H1 (cell line): ENCODE results near the gene HACL1. TPM values are rescaled to one million over a fixed set of nuclear protein-coding genes. Genes with fewer than 3 reads are reported as not detected.

Experiments
- CTCF ChIA-PET: fragments of 300-600 bp; sonication (Branson Sonifier 250); formaldehyde crosslinking; loops from one replicate; lab custom pipeline; 2021; ENCODE audit not compliant: partially characterized antibody; lab: Charles Lee
- POLR2A ChIA-PET: fragments of 300-600 bp; sonication (Branson Sonifier 250); formaldehyde crosslinking; loops from one replicate; lab custom pipeline; 2021; ENCODE audit warnings: inconsistent platforms; ENCODE audit not compliant: partially characterized antibody; lab: Charles Lee
- DNase-seq, 2 experiments: peaks; one replicate each; pipeline versions ENCODE4 v3.0.0 to v3.0.0-alpha.2; 2010 to 2022; ENCODE audit warnings: low spot score in 2 of 2, low read depth in 1 of 2, mixed read lengths in 1 of 2
- FAIRE-seq: peaks from 2 replicates; lab custom pipeline; 2011; peaks lifted over from hg19 to GRCh38; lab: Jason Lieb, UNC
- H2AFZ ChIP-seq: 2 replicates; pipeline ENCODE4 v1.8.1; 2012; ENCODE audit warnings: low read length, inconsistent platforms
- H2AK5ac ChIP-seq: 2 replicates; pipeline ENCODE4 v1.6.1; 2013; ENCODE audit warnings: low read depth, low read length
- H2BK120ac ChIP-seq: replicated peaks from 2 replicates; pipeline ENCODE3; 2013; ENCODE audit warnings: low read depth, low read length, inconsistent platforms
- H2BK12ac ChIP-seq: 2 replicates; pipeline ENCODE4 v1.6.1; 2013; ENCODE audit warnings: low read depth, low read length
- H2BK15ac ChIP-seq: 2 replicates; pipeline ENCODE4 v1.6.1; 2013; ENCODE audit warnings: low read length
- H2BK20ac ChIP-seq: 2 replicates; pipeline ENCODE4 v1.6.1; 2013; ENCODE audit warnings: low read length
- H2BK5ac ChIP-seq: 2 replicates; pipeline ENCODE4 v1.6.1; 2013; ENCODE audit warnings: low read depth, low read length
- H3K14ac ChIP-seq: 2 replicates; pipeline ENCODE4 v1.6.1; 2013; ENCODE audit warnings: inconsistent platforms; ENCODE audit not compliant: insufficient read length
- H3K18ac ChIP-seq: 2 replicates; pipeline ENCODE4 v1.6.1; 2013; ENCODE audit warnings: low read length; ENCODE audit errors: extremely low read depth
- H3K23ac ChIP-seq: 2 replicates; pipeline ENCODE4 v1.6.1; 2013; ENCODE audit warnings: inconsistent platforms; ENCODE audit not compliant: insufficient read length
- H3K23me2 ChIP-seq: 2 replicates; pipeline ENCODE4 v1.6.1; 2013; ENCODE audit warnings: low read depth, low read length
- H3K27ac ChIP-seq: 2 replicates; pipeline ENCODE4 v1.6.1; 2011; ENCODE audit warnings: low read depth, low read length, inconsistent platforms
- H3K27me3 ChIP-seq, 4 experiments: replicated peaks in 1 of 4; 1 replicate in 1 of 4; 2 replicates in 3 of 4; pipeline versions ENCODE4 v1.6.1 to v1.8.1; 2011 to 2013; ENCODE audit warnings: low read length in 3 of 4, mild to moderate bottlenecking in 3 of 4, inconsistent platforms in 2 of 4, mixed read lengths in 2 of 4, moderate library complexity in 1 of 4; ENCODE audit not compliant: control insufficient read depth in 3 of 4, insufficient read depth in 3 of 4; ENCODE audit errors: extremely low read depth in 1 of 4
- H3K36me3 ChIP-seq, 4 experiments: 2 replicates each; pipeline versions ENCODE4 v1.6.1 to v1.8.1; 2011 to 2013; ENCODE audit warnings: mild to moderate bottlenecking in 4 of 4, low read length in 3 of 4, moderate library complexity in 2 of 4, control low read depth in 1 of 4, inconsistent platforms in 1 of 4; ENCODE audit not compliant: insufficient read depth in 4 of 4, control insufficient read depth in 2 of 4
- H3K4ac ChIP-seq: replicated peaks from 2 replicates; pipeline ENCODE3; 2013; ENCODE audit warnings: low read length, low read depth, mixed read lengths, inconsistent platforms; ENCODE audit not compliant: insufficient read length
- H3K4me1 ChIP-seq, 4 experiments: replicated peaks in 1 of 4; 1 replicate in 1 of 4; 2 replicates in 3 of 4; pipeline versions ENCODE4 v1.6.1 to v1.8.1; 2011 to 2013; ENCODE audit warnings: low read length in 3 of 4, inconsistent platforms in 2 of 4, mixed read lengths in 1 of 4; ENCODE audit not compliant: insufficient read depth in 4 of 4, control insufficient read depth in 3 of 4
- H3K4me2 ChIP-seq, 2 experiments: 2 replicates each; pipeline versions ENCODE4 v1.6.1 to v1.8.1; 2011 to 2013; ENCODE audit warnings: low read depth in 2 of 2, low read length in 2 of 2, control low read depth in 1 of 2, inconsistent platforms in 1 of 2, mild to moderate bottlenecking in 1 of 2; ENCODE audit not compliant: insufficient read depth in 1 of 2
- H3K4me3 ChIP-seq, 4 experiments: fragments of 200-600, 300-600 bp in 1 of 4; sonication (generic), shearing (Covaris generic), sonication (Bioruptor Twin) in 1 of 4; 2 replicates each; pipeline versions ENCODE4 v1.5.1 to v1.8.1; 2011 to 2016; ENCODE audit warnings: low read length in 4 of 4, low read depth in 3 of 4, control low read depth in 2 of 4, inconsistent platforms in 2 of 4, mild to moderate bottlenecking in 2 of 4, mixed read lengths in 1 of 4, moderate library complexity in 1 of 4; ENCODE audit not compliant: insufficient read depth in 2 of 4; ENCODE audit errors: extremely low read depth in 1 of 4
- H3K56ac ChIP-seq: replicated peaks from 2 replicates; pipeline ENCODE3; 2013; ENCODE audit warnings: low read depth, mild to moderate bottlenecking, mixed read lengths, low read length, inconsistent platforms; ENCODE audit not compliant: insufficient read length
- H3K79me1 ChIP-seq: 2 replicates; pipeline ENCODE4 v1.6.1; 2013; ENCODE audit warnings: low read depth, low read length, control low read depth
- H3K79me2 ChIP-seq, 2 experiments: 2 replicates each; pipeline versions ENCODE4 v1.6.1 to v1.8.1; 2012 to 2013; ENCODE audit warnings: low read length in 2 of 2, mild to moderate bottlenecking in 2 of 2, inconsistent platforms in 1 of 2; ENCODE audit not compliant: insufficient read depth in 2 of 2, control insufficient read depth in 1 of 2
- H3K9ac ChIP-seq, 4 experiments: replicated peaks in 1 of 4; 1 replicate in 1 of 4; 2 replicates in 3 of 4; pipeline versions ENCODE4 v1.6.1 to v1.8.1; 2011 to 2013; ENCODE audit warnings: low read depth in 3 of 4, low read length in 3 of 4, control low read depth in 2 of 4, mild to moderate bottlenecking in 2 of 4, moderate library complexity in 2 of 4, inconsistent platforms in 1 of 4; ENCODE audit errors: extremely low read depth in 1 of 4
- H3K9me3 ChIP-seq, 2 experiments: 2 replicates each; pipeline versions ENCODE4 v1.6.1 to v1.8.1; 2012 to 2013; ENCODE audit warnings: mild to moderate bottlenecking in 2 of 2, moderate library complexity in 2 of 2, control low read depth in 1 of 2, inconsistent platforms in 1 of 2, low read depth in 1 of 2, low read length in 1 of 2, mixed read lengths in 1 of 2; ENCODE audit not compliant: insufficient read depth in 2 of 2
- H4K20me1 ChIP-seq, 2 experiments: replicated peaks in 1 of 2; 2 replicates each; pipeline versions ENCODE3 to v1.8.1; 2011 to 2013; ENCODE audit warnings: inconsistent platforms in 2 of 2, low read length in 2 of 2, mild to moderate bottlenecking in 1 of 2; ENCODE audit not compliant: insufficient read depth in 2 of 2, control insufficient read depth in 1 of 2
- H4K5ac ChIP-seq: 2 replicates; pipeline ENCODE4 v1.6.1; 2013; ENCODE audit warnings: low read length, low read depth, mixed read lengths, inconsistent platforms; ENCODE audit not compliant: insufficient read length
- H4K8ac ChIP-seq: 2 replicates; pipeline ENCODE4 v1.8.0; 2013; ENCODE audit warnings: mild to moderate bottlenecking, moderate library complexity, low read length, inconsistent platforms; ENCODE audit not compliant: insufficient read depth; ENCODE audit errors: extremely low read depth
- H4K91ac ChIP-seq: replicated peaks from 2 replicates; pipeline ENCODE3; 2013; ENCODE audit warnings: low read length, mixed read lengths, inconsistent platforms; ENCODE audit not compliant: insufficient read length
- EP300 ChIP-seq, 2 experiments: IDR thresholded peaks; 1 replicate in 1 of 2; 2 replicates in 1 of 2; pipeline ENCODE4 v1.6.1; 2011 to 2012; ENCODE audit warnings: low read depth in 2 of 2, low read length in 2 of 2, mild to moderate bottlenecking in 2 of 2, borderline replicate concordance in 1 of 2, inconsistent platforms in 1 of 2, moderate library complexity in 1 of 2
- FOSL1 ChIP-seq: IDR thresholded peaks from 2 replicates; pipeline ENCODE4 v1.6.1; 2011; ENCODE audit warnings: mild to moderate bottlenecking, low read depth, low read length, moderate library complexity; ENCODE audit not compliant: insufficient read depth
- KDM1A ChIP-seq: fragments of 200-600, 300-600 bp; sonication (generic); IDR thresholded peaks from 2 replicates; pipeline ENCODE4 v1.7.1; 2016; ENCODE audit warnings: mild to moderate bottlenecking, low read length, borderline replicate concordance
- KDM4A ChIP-seq: IDR thresholded peaks from one replicate; pipeline ENCODE4 v1.7.1; 2012; ENCODE audit warnings: low read depth, mild to moderate bottlenecking, moderate library complexity, low read length, inconsistent platforms; ENCODE audit not compliant: severe bottlenecking
- KDM5A ChIP-seq: fragments of 200-600 bp; IDR thresholded peaks from 2 replicates; pipeline ENCODE4 v1.7.1; 2012; ENCODE audit warnings: mild to moderate bottlenecking, low read length, inconsistent platforms, mixed read lengths
- SP4 ChIP-seq: IDR thresholded peaks from 2 replicates; pipeline ENCODE4 v1.6.1; 2012; ENCODE audit warnings: low read length, inconsistent platforms
- SUZ12 ChIP-seq: fragments of 200-600 bp; sonication (generic); IDR thresholded peaks from 2 replicates; pipeline ENCODE4 v1.6.1; 2012; ENCODE audit warnings: mild to moderate bottlenecking, inconsistent platforms, low read length, moderate library complexity, mixed read lengths
- WGBS, 2 experiments: shearing (Covaris generic) in 1 of 2; methylation state at CpG; one replicate each; pipeline versions ENCODE4 v1.1.6 to v1.1.7; 2013 to 2015; ENCODE audit warnings: low lambda C conversion rate in 2 of 2, mixed read lengths in 2 of 2, inconsistent platforms in 1 of 2, low coverage in 1 of 2, missing lambda C conversion rate in 1 of 2; ENCODE audit not compliant: insufficient replicate concordance in 2 of 2, insufficient coverage in 1 of 2, insufficient read length in 1 of 2; ENCODE audit errors: extremely low coverage in 1 of 2, missing lambda C conversion rate in 1 of 2; 5-methylcytosine and 5-hydroxymethylcytosine counted together
- polyA plus RNA-seq, 7 experiments: library from polyadenylated mRNA; depleted of rRNA in 3 of 7; stranded (reverse) in 5 of 7; unstranded in 2 of 7; fragments of >200 nt in 5 of 7; fragments of 200-250 nt in 2 of 7; gene quantifications; 1 replicate in 5 of 7; 2 replicates in 1 of 7; 4 replicates in 1 of 7; pipeline versions ENCODE4 v1.2.1 to v1.2.3, GENCODE V29; 2011 to 2013; ENCODE audit warnings: missing spikeins in 2 of 7, mixed read lengths in 2 of 7
- total RNA-seq: library from RNA; stranded (reverse); fragmentation: NEBNext Ultra II Directional; extraction: Animal tissue kit (Norgen Biotek cat#: 25700); gene quantifications from 2 replicates; pipeline ENCODE4 v1.2.1, GENCODE V29; 2021
- TF ChIP-seq, protein P1 (sequence below): IDR thresholded peaks from 2 replicates; pipeline ENCODE4 v1.6.1; 2012; ENCODE audit warnings: inconsistent platforms

HACL1 gene
- total and polyA plus RNA-seq, 2 of the 8 experiments (the other 6 are each of a cell fraction or from before 2014, with no cell fraction given) = 38.2 to 46.0 TPM

DNA sequence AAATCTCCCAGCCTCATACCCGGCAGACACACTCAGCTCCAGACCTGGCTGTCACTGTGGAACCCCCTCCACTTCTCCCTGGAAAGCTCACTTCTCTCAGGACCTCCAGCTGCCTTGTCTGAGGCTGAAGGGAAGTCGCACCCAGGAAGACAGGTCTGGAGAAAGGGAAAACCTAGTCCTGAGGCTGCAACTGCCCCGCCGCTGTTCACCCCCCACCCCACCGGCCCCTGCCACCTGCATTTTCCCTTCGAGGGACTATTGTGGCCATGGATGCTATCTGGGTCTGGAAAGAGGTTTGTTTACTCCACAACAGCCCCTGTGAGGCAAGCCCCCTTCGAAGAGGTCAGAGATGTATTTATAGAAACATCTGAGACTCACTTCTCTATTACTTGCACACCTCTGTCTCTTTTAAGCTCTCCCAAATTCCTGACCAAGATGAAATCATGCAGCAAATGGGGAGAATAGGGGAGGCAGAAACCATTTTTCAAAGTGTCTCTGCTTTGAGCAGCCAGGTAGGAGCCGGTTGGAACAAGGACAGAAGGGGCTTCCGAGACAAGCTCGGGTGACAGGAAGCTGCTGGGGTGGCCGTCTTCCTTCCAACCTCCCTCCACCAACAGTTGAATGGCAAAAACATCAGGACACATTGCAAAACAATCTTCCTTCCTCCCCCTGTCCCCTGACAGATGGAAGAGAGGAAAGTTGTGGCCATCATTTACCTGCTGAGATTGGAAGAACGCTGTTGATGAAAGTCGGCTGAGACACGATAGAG lies 80.4 kb downstream of the HACL1 start:
- Histone ChIP-seq H4K8ac (no peak overlapping the region), H3K79me1 (no peaks in the 10 kb centered on the region), H3K27ac (no peak overlapping the region), H2BK12ac (no peak overlapping the region), H3K9ac (no peak overlapping the region), H4K91ac (no peak overlapping the region), H2BK120ac (no peak overlapping the region), H2BK20ac (no peak overlapping the region), H3K23me2 (no peaks in the 10 kb centered on the region; the same call in 1 of the 2 replicates), H3K9me3 (no peaks in the 10 kb centered on the region), H3K23ac (no peak overlapping the region), H4K5ac (no peak overlapping the region), H2BK5ac (no peak overlapping the region), H3K56ac (no peak overlapping the region), H3K36me3 (no peaks in the 10 kb centered on the region), H3K4me1 (peaks cover 2 to 12% (median 8%) of the 10 kb centered on the region in 4 experiments; a peak in 6 of 7 replicates), H3K79me2 (no peaks in the 10 kb centered on the region), H3K27me3 (peaks cover 2 to 17% (median 9%) of the 10 kb centered on the region in 4 experiments), H3K4me3 (no peak overlapping the region), H3K18ac (no peak overlapping the region), H4K20me1 (no peaks in the 10 kb centered on the region), H3K14ac (no peak overlapping the region), H3K4ac (no peak overlapping the region), H2BK15ac (no peak overlapping the region), H2AFZ (peak overlapping the region; percentile 82), H2AK5ac (no peak overlapping the region), H3K4me2 (peak overlapping the region; percentile 10 to 58; a peak in 3 of 4 replicates)
- TF ChIP-seq, protein P1, sequence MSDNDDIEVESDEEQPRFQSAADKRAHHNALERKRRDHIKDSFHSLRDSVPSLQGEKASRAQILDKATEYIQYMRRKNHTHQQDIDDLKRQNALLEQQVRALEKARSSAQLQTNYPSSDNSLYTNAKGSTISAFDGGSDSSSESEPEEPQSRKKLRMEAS = no peak
- TF ChIP-seq SUZ12 = no peak
- no peak for TF ChIP-seq SP4
- no peak for TF ChIP-seq FOSL1
- no peak for TF ChIP-seq KDM4A
- TF ChIP-seq EP300 (IDR thresholded peaks at IDR 0.05; ENCODE audit: borderline replicate concordance in 1 of 2, low read depth in 2 of 2, low read length in 2 of 2) = no peak
- TF ChIP-seq KDM1A = no peak
- TF ChIP-seq KDM5A = no peak
- POLR2A ChIA-PET = no interaction called here
- CTCF ChIA-PET = interaction anchor here (0.7 to 1.5 kb wide), 3 partner anchors 11 to 37 kb away, joined by 4 to 6 read pairs (median 4); no protein-coding TSS in a partner anchor
- FAIRE-seq (no peak), DNase-seq (no peak)
- WGBS, 2 experiments = 64% methylated on average over 10 of the region's 14 CpGs; no CpG with 5 or more reads in 1 of the 2 experiments
